Measurements from ENCODE around the gene SCAMP2. TPM values are rescaled to one million over a fixed set of nuclear protein-coding genes. Genes with fewer than 3 reads are reported as not detected.

Gene SCAMP2
- total and polyA plus RNA-seq, 2 of the 13 experiments (the other 11 are each of a cell fraction or from before 2014, with no cell fraction given), result 34.8 to 121 TPM

GRCh38 chr15:74840851-74841775, 32.1 kb downstream of the SCAMP2 start:
- no peak overlapping the region for H3K4me3 ChIP-seq (replicated peaks in 1 of 3; ENCODE audit: insufficient read depth in 1 of 3, low read depth in 2 of 3, low read length in 3 of 3)
- H3K9me3 ChIP-seq (ENCODE audit: low read length), result no peaks in the 10 kb centered on the region
- no peaks in the 10 kb centered on the region for H3K79me2 ChIP-seq (ENCODE audit: insufficient read depth, low read length)
- no peak overlapping the region for H3K9ac ChIP-seq (ENCODE audit: insufficient read depth, low read depth, low read length)
- in situ Hi-C loops (cut with HindIII; ENCODE audit: extremely low pct_ligation_motif_present, low pct_unique_long_range_greater_than_20kb), result no loop called here
- H3K27me3 ChIP-seq (ENCODE audit: control insufficient read depth in 1 of 2, insufficient read depth in 2 of 2, low read length in 2 of 2), result no peaks in the 10 kb centered on the region
- H3K4me2 ChIP-seq (ENCODE audit: low read depth, low read length), result no peak overlapping the region
- no peak overlapping the region for H2AFZ ChIP-seq (ENCODE audit: low read length)
- peaks cover 6 to 17% of the 10 kb centered on the region in 2 experiments; a peak in 4 of 5 replicates for H3K36me3 ChIP-seq (replicated peaks in 1 of 2; ENCODE audit: control insufficient read depth in 1 of 2, insufficient read depth in 2 of 2, low read length in 2 of 2)
- TF ChIP-seq HIC2 (CRISPR knock-in tag; IDR thresholded peaks at IDR 0.05; ENCODE audit: low read depth) (no peak), ZNF136 (CRISPR knock-in tag; IDR thresholded peaks at IDR 0.05; ENCODE audit: low read depth) (no peak)
- ChIA-PET POLR2A (no interaction called here), CTCF (ENCODE audit: low intra/inter-chr PET ratio, low total read pairs) (no interaction called here)
- ATAC-seq (no peak), DNase-seq (ENCODE audit: low spot score) (no peak), FAIRE-seq (no peak)
- H4K20me1 ChIP-seq (ENCODE audit: insufficient read depth, low read length), result no peaks in the 10 kb centered on the region
- WGBS (ENCODE audit: low lambda C conversion rate), result 81% methylated on average over 8 of the region's 9 CpGs
- intact Hi-C loops (cut with micrococcal nuclease; ENCODE audit: unreplicated experiment), result no loop called here
- BruUV-seq (replicated peaks), result no TSS peak
- peaks cover 22% of the 10 kb centered on the region for H3K4me1 ChIP-seq (ENCODE audit: insufficient read depth, low read length)
- no peak overlapping the region for H3K27ac ChIP-seq (ENCODE audit: extremely low read length, insufficient read depth, low read length)

- no peak for FAIRE-seq
- Histone ChIP-seq H3K4me3 (replicated peaks in 1 of 3; ENCODE audit: insufficient read depth in 1 of 3, low read depth in 2 of 3, low read length in 3 of 3) (no peak overlapping the region), H4K20me1 (ENCODE audit: insufficient read depth, low read length) (no peaks in the 10 kb centered on the region), H3K79me2 (ENCODE audit: insufficient read depth, low read length) (no peaks in the 10 kb centered on the region), H3K27me3 (ENCODE audit: control insufficient read depth in 1 of 2, insufficient read depth in 2 of 2, low read length in 2 of 2) (no peaks in the 10 kb centered on the region), H3K27ac (ENCODE audit: extremely low read length, insufficient read depth, low read length) (no peak overlapping the region), H3K9me3 (ENCODE audit: low read length) (no peaks in the 10 kb centered on the region), H3K4me2 (ENCODE audit: low read depth, low read length) (no peak overlapping the region), H2AFZ (ENCODE audit: low read length) (no peak overlapping the region), H3K4me1 (ENCODE audit: insufficient read depth, low read length) (peaks cover 22% of the 10 kb centered on the region), H3K36me3 (replicated peaks in 1 of 2; ENCODE audit: control insufficient read depth in 1 of 2, insufficient read depth in 2 of 2, low read length in 2 of 2) (peaks cover 6 to 7% of the 10 kb centered on the region in 2 experiments; a peak in 3 of 5 replicates), H3K9ac (ENCODE audit: insufficient read depth, low read depth, low read length) (no peak overlapping the region)
- BruUV-seq (replicated peaks), result no TSS peak
- ChIA-PET CTCF (ENCODE audit: low intra/inter-chr PET ratio, low total read pairs) (no interaction called here), POLR2A (no interaction called here)
- WGBS (ENCODE audit: low lambda C conversion rate), result 93% methylated on average over 13 of the region's 31 CpGs
- no peak for DNase-seq (ENCODE audit: low spot score)
- intact Hi-C loops (cut with micrococcal nuclease; ENCODE audit: unreplicated experiment), result no loop called here
- in situ Hi-C loops (cut with HindIII; ENCODE audit: extremely low pct_ligation_motif_present, low pct_unique_long_range_greater_than_20kb), result no loop called here
- ATAC-seq, result peak; percentile 27
- no peak for TF ChIP-seq ZBTB20 (CRISPR knock-in tag; IDR thresholded peaks at IDR 0.05; ENCODE audit: borderline replicate concordance, low read depth)
- no peak for TF ChIP-seq ZNF704 (CRISPR knock-in tag; IDR thresholded peaks at IDR 0.05; ENCODE audit: borderline replicate concordance)
- peak; percentile 44 for TF ChIP-seq STAG1 (CRISPR knock-in tag; IDR thresholded peaks at IDR 0.05)
- no peak for TF ChIP-seq TAF1 (CRISPR knock-in tag; IDR thresholded peaks at IDR 0.05)
- peak; percentile 59 for TF ChIP-seq CTCF (CRISPR knock-in tag; IDR thresholded peaks at IDR 0.05)
Observed at GRCh38 chr15:74839526-74840395, 33.4 kb downstream of the SCAMP2 start.

Measured in HepG2 (cell line).